ENCODE results near the gene CHFR. TPM values are rescaled to one million over a fixed set of nuclear protein-coding genes. Genes with fewer than 3 reads are reported as not detected.
"Not testable (repeated sequence)": the region's sequence is repeated elsewhere in the genome, so short reads cannot be mapped to it uniquely, and the experiment has no call there.

The CHFR gene
- 28.0 and 32.3 TPM in 2 replicates for total RNA-seq (2022)
- Bru-seq, nascent RNA, result percentile 53 among the genes with signal in this experiment
- BruChase-seq, experiment 1, labeled RNA remaining after a 2-hour chase, result percentile 62 among the genes with signal in this experiment
- BruChase-seq, experiment 2, labeled RNA remaining after a 6-hour chase, result percentile 67 among the genes with signal in this experiment
- long read RNA-seq, partial matches to known transcripts, result 15 of 48 reads
- long read RNA-seq, other reads (novel, unspliced or antisense), result 23 of 48 reads

- Mint-ChIP-seq H3K27ac (ENCODE audit: unreplicated experiment) (peak within 1 kb of the TSS; percentile 99), H3K4me1 (ENCODE audit: low read depth, unreplicated experiment) (no peaks in the 10 kb centered on the region), H3K4me3 (ENCODE audit: unreplicated experiment) (peak within 1 kb of the TSS; percentile 93), H3K9me3 (ENCODE audit: unreplicated experiment) (peaks cover 17% of the 10 kb centered on the region), H3K27me3 (ENCODE audit: insufficient read depth, unreplicated experiment) (no peaks in the 10 kb centered on the region), H3K36me3 (ENCODE audit: insufficient read depth, unreplicated experiment) (peaks cover 34% of the 10 kb centered on the region)
- DNase-seq, result peak; percentile 89 to 93
- TF ChIP-seq CTCF (IDR thresholded peaks at IDR 0.05; ENCODE audit: insufficient read depth in 1 of 2, low read depth in 1 of 2, low read length in 1 of 2, severe bottlenecking in 1 of 2, unreplicated experiment in 1 of 2), result no peak
- Histone ChIP-seq H3K36me3 (ENCODE audit: control insufficient read depth, insufficient read depth, low read length) (no peaks in the 10 kb centered on the region), H3K9me3 (peaks cover 11% of the 10 kb centered on the region; the same call in 1 of the 2 replicates), H3K4me3 (ENCODE audit: low read depth, low read length) (peak within 1 kb of the TSS; percentile 63), H3K27me3 (replicated peaks; ENCODE audit: control insufficient read depth, insufficient read depth, low read length) (no peaks in the 10 kb centered on the region), H3K4me1 (no peaks in the 10 kb centered on the region; the same call in 1 of the 2 replicates)
- TSS peak; percentile 89 for BruUV-seq (replicated peaks)
- intact Hi-C loops (cut with micrococcal nuclease; ENCODE audit: unreplicated experiment), result loop anchor here (2.0 kb wide), 1 partner anchor 21 kb away; no protein-coding TSS in a partner anchor
- POLR2A ChIA-PET, result interaction anchor here (0.6 kb wide), 2 partner anchors 150 to 458 kb away, joined by 3 to 6 read pairs; no protein-coding TSS in a partner anchor
- CTCF ChIA-PET, result no interaction called here
These were observed at the start of gene CHFR for GRCh38 chr12:132887513-132888351. TSS of gene CHFR (minus strand) at chr12:132887605. CDS start at chr12:132887328, 277 bp downstream.

- H3K4me1 Mint-ChIP-seq (ENCODE audit: low read depth, unreplicated experiment); DNase-seq; CTCF ChIA-PET; H3K4me3 Mint-ChIP-seq (ENCODE audit: unreplicated experiment); H3K36me3 ChIP-seq (ENCODE audit: control insufficient read depth, insufficient read depth, low read length); H3K27ac Mint-ChIP-seq (ENCODE audit: unreplicated experiment); H3K36me3 Mint-ChIP-seq (ENCODE audit: insufficient read depth, unreplicated experiment); H3K4me3 ChIP-seq (ENCODE audit: low read depth, low read length); BruUV-seq (replicated peaks); H3K27me3 ChIP-seq (replicated peaks; ENCODE audit: control insufficient read depth, insufficient read depth, low read length); POLR2A ChIA-PET; H3K27me3 Mint-ChIP-seq (ENCODE audit: insufficient read depth, unreplicated experiment); H3K4me1 ChIP-seq; intact Hi-C loops (cut with micrococcal nuclease; ENCODE audit: unreplicated experiment): not testable (repeated sequence)
- peaks cover 34% of the 10 kb centered on the region for H3K9me3 Mint-ChIP-seq (ENCODE audit: unreplicated experiment)
- peaks cover 27% of the 10 kb centered on the region for H3K9me3 ChIP-seq
These were observed 49.5 kb upstream of the CHFR start for GRCh38 chr12:132936921-132937320.

- no peak for DNase-seq
- Histone ChIP-seq H3K27me3 (replicated peaks; ENCODE audit: control insufficient read depth, insufficient read depth, low read length) (no peaks in the 10 kb centered on the region), H3K9me3 (peaks cover 33% of the 10 kb centered on the region), H3K36me3 (ENCODE audit: control insufficient read depth, insufficient read depth, low read length) (no peaks in the 10 kb centered on the region), H3K4me1 (no peaks in the 10 kb centered on the region), H3K4me3 (ENCODE audit: low read depth, low read length) (no peak overlapping the region)
- BruUV-seq (replicated peaks), result no TSS peak
- intact Hi-C loops (cut with micrococcal nuclease; ENCODE audit: unreplicated experiment), result no loop called here
- Mint-ChIP-seq H3K27me3 (ENCODE audit: insufficient read depth, unreplicated experiment) (no peaks in the 10 kb centered on the region), H3K9me3 (ENCODE audit: unreplicated experiment) (peaks cover 35% of the 10 kb centered on the region), H3K4me3 (ENCODE audit: unreplicated experiment) (no peak overlapping the region), H3K36me3 (ENCODE audit: insufficient read depth, unreplicated experiment) (no peaks in the 10 kb centered on the region), H3K4me1 (ENCODE audit: low read depth, unreplicated experiment) (no peaks in the 10 kb centered on the region), H3K27ac (ENCODE audit: unreplicated experiment) (no peak overlapping the region)
- ChIA-PET CTCF (no interaction called here), POLR2A (no interaction called here)
- no peak for TF ChIP-seq CTCF (IDR thresholded peaks at IDR 0.05; ENCODE audit: insufficient read depth in 1 of 2, low read depth in 1 of 2, low read length in 1 of 2, severe bottlenecking in 1 of 2, unreplicated experiment in 1 of 2)
These were observed 48.8 kb upstream of the CHFR start for GRCh38 chr12:132936163-132936562.

All from Caco-2 (cell line).